Colonic mucosa (tissue), 4 donors: ENCODE measurements around the gene RBM12. TPM values are rescaled to one million over a fixed set of nuclear protein-coding genes. Genes with fewer than 3 reads are reported as not detected.
"Not testable (repeated sequence)": the region's sequence is repeated elsewhere in the genome, so short reads cannot be mapped to it uniquely, and the experiment has no call there.

Source experiments
- DNase-seq: peaks from one replicate; pipeline ENCODE4 v3.0.0-alpha.2; 2020
- H3K27ac ChIP-seq: fragments of 200-600 bp; one replicate; pipeline ENCODE4 v1.8.0; 2021
- H3K27me3 ChIP-seq: fragments of 200-600 bp; one replicate; pipeline ENCODE4 v1.8.0; 2021
- H3K36me3 ChIP-seq: fragments of 200-600 bp; one replicate; pipeline ENCODE4 v1.8.0; 2021
- H3K4me1 ChIP-seq: fragments of 200-600 bp; one replicate; pipeline ENCODE4 v1.8.0; 2021; ENCODE audit warnings: mild to moderate bottlenecking
- H3K4me3 ChIP-seq: fragments of 200-600 bp; one replicate; pipeline ENCODE4 v1.8.0; 2021
- H3K9ac ChIP-seq, 2 donors: one replicate each; pipeline ENCODE4 v1.7.0; 2013; ENCODE audit warnings: control low read depth in 2 of 2, low read depth in 2 of 2, low read length in 2 of 2
- H3K9me3 ChIP-seq: fragments of 200-600 bp; one replicate; pipeline ENCODE4 v1.8.0; 2021
- CTCF ChIP-seq: fragments of 200-600 bp; IDR thresholded peaks from one replicate; pipeline ENCODE4 v1.8.0; 2022; ENCODE audit warnings: antibody characterized with exemption, mild to moderate bottlenecking
- intact Hi-C: fragments of 100-400 bp; cut with DNase I; formaldehyde crosslinking; loops from one replicate; pipeline ENCODE4 v1.14.1; 2022
- total RNA-seq, 2 donors: library from RNA; stranded (reverse); fragmentation: NEBNext Ultra II Directional in 1 of 2; extraction: Animal tissue kit (Norgen Biotek cat#: 25700) in 1 of 2; gene quantifications; one replicate each; pipeline ENCODE4 v1.2.1, GENCODE V29; 2021
- donor health status: healthy.
- donor health status: DM: no; HTN: no; CAD: no.
- donor health status: DM: no; HTN: no; CAD: no.

Gene RBM12
- total RNA-seq, 2 donors from 2014 or later, result 63.8 to 74.5 TPM

GRCh38 chr20:35690265-35690664 lies 25.6 kb upstream of the RBM12 start:
- intact Hi-C loops, result no loop called here
- DNase-seq, result no peak

GRCh38 chr20:35686872-35687271 lies 22.2 kb upstream of the RBM12 start:
- H3K4me3 ChIP-seq, H3K9ac ChIP-seq, intact Hi-C loops, H3K4me1 ChIP-seq, H3K36me3 ChIP-seq, H3K9me3 ChIP-seq, H3K27me3 ChIP-seq, H3K27ac ChIP-seq, DNase-seq: not testable (repeated sequence)

More at GRCh38 chr20:35690265-35690664, 25.6 kb upstream of the RBM12 start:
- Histone ChIP-seq H3K4me3 (no peak overlapping the region), H3K4me1 (no peaks in the 10 kb centered on the region), H3K36me3 (no peaks in the 10 kb centered on the region), H3K27me3 (no peaks in the 10 kb centered on the region), H3K9ac (no peak overlapping the region), H3K9me3 (no peaks in the 10 kb centered on the region), H3K27ac (no peak overlapping the region)
- no peak for TF ChIP-seq CTCF

- H3K36me3 ChIP-seq, intact Hi-C loops, DNase-seq, H3K27ac ChIP-seq, H3K9me3 ChIP-seq, H3K27me3 ChIP-seq, H3K9ac ChIP-seq, H3K4me3 ChIP-seq, H3K4me1 ChIP-seq: not testable (repeated sequence)
Observed at GRCh38 chr20:35685368-35685767, 20.7 kb upstream of the RBM12 start.

- Histone ChIP-seq H3K9me3 (no peaks in the 10 kb centered on the region), H3K27ac (no peak overlapping the region), H3K36me3 (no peaks in the 10 kb centered on the region), H3K4me3 (no peak overlapping the region), H3K4me1 (no peaks in the 10 kb centered on the region), H3K9ac (no peak overlapping the region), H3K27me3 (no peaks in the 10 kb centered on the region)
- intact Hi-C loops, result no loop called here
- DNase-seq, result no peak
- no peak for TF ChIP-seq CTCF
Observed at GRCh38 chr20:35681960-35682359, 17.3 kb upstream of the RBM12 start.

- Histone ChIP-seq H3K9ac (no peak overlapping the region), H3K4me3 (no peak overlapping the region), H3K36me3 (no peaks in the 10 kb centered on the region), H3K4me1 (no peaks in the 10 kb centered on the region), H3K9me3 (no peaks in the 10 kb centered on the region), H3K27ac (no peak overlapping the region), H3K27me3 (no peaks in the 10 kb centered on the region)
- no peak for TF ChIP-seq CTCF
- no peak for DNase-seq
- intact Hi-C loops, result no loop called here
Observed at GRCh38 chr20:35680452-35681183, 15.9 kb upstream of the RBM12 start.

GRCh38 chr20:35674921-35675320 lies 10.2 kb upstream of the RBM12 start:
- Histone ChIP-seq H3K9ac (no peak overlapping the region), H3K4me1 (no peaks in the 10 kb centered on the region), H3K36me3 (peaks cover under 1% of the 10 kb centered on the region), H3K9me3 (no peaks in the 10 kb centered on the region), H3K4me3 (no peak overlapping the region), H3K27ac (no peak overlapping the region), H3K27me3 (no peaks in the 10 kb centered on the region)
- intact Hi-C loops, result no loop called here
- no peak for TF ChIP-seq CTCF
- DNase-seq, result no peak
